ENCODE measurements around the gene MEGF11. TPM values are rescaled to one million over a fixed set of nuclear protein-coding genes. Genes with fewer than 3 reads are reported as not detected.

MEGF11 gene
- total RNA-seq, 4 donors from 2014 or later = 2.4 to 8.5 (median 4.3) TPM

GRCh38 chr15:65851981-65852380 is 401.6 kb downstream of the MEGF11 start:
- H3K36me3 ChIP-seq = no peaks in the 10 kb centered on the region
- 95% methylated on average over 5 of the region's 5 CpGs for WGBS

GRCh38 chr15:65847989-65848388 is 405.6 kb downstream of the MEGF11 start:
- no peaks in the 10 kb centered on the region for H3K36me3 ChIP-seq
- TF ChIP-seq CTCF (IDR thresholded peaks at IDR 0.05) (no peak), POLR2A (IDR thresholded peaks at IDR 0.05) (no peak), POLR2AphosphoS5 (IDR thresholded peaks at IDR 0.05) (no peak), EP300 (IDR thresholded peaks at IDR 0.05) (no peak)
- no peaks in the 10 kb centered on the region for H3K4me1 ChIP-seq
- no peak overlapping the region for H3K4me3 ChIP-seq
- DNase-seq (ENCODE audit: low spot score in 2 of 2) = no peak
- no peaks in the 10 kb centered on the region for H3K27me3 ChIP-seq
- H3K9me3 ChIP-seq = no peaks in the 10 kb centered on the region
- no peak overlapping the region for H3K27ac ChIP-seq

More at GRCh38 chr15:65851981-65852380, 401.6 kb downstream of the MEGF11 start:
- no peak overlapping the region for H3K27ac ChIP-seq
- no peak for DNase-seq (ENCODE audit: low spot score in 2 of 2)
- no peaks in the 10 kb centered on the region for H3K9me3 ChIP-seq
- no peak for TF ChIP-seq POLR2AphosphoS5 (IDR thresholded peaks at IDR 0.05)
- no peak for TF ChIP-seq CTCF (IDR thresholded peaks at IDR 0.05)
- TF ChIP-seq EP300 (IDR thresholded peaks at IDR 0.05) = no peak
- no peak for TF ChIP-seq POLR2A (IDR thresholded peaks at IDR 0.05)
- no peaks in the 10 kb centered on the region for H3K27me3 ChIP-seq
- H3K4me1 ChIP-seq = no peaks in the 10 kb centered on the region
- no peak overlapping the region for H3K4me3 ChIP-seq

GRCh38 chr15:65845826-65846519 is 407.6 kb downstream of the MEGF11 start:
- WGBS = 46% methylated on average over 9 of the region's 9 CpGs

More at GRCh38 chr15:65845826-65846519, 407.6 kb downstream of the MEGF11 start:
- TF ChIP-seq CTCF (IDR thresholded peaks at IDR 0.05) (no peak), EP300 (IDR thresholded peaks at IDR 0.05) (no peak), POLR2A (IDR thresholded peaks at IDR 0.05) (no peak), POLR2AphosphoS5 (IDR thresholded peaks at IDR 0.05) (no peak)
- no peak overlapping the region for H3K27ac ChIP-seq
- H3K4me1 ChIP-seq = peaks cover 2% of the 10 kb centered on the region
- H3K4me3 ChIP-seq = no peak overlapping the region
- no peaks in the 10 kb centered on the region for H3K27me3 ChIP-seq
- DNase-seq (ENCODE audit: low spot score in 2 of 2) = no peak
- no peaks in the 10 kb centered on the region for H3K36me3 ChIP-seq
- no peaks in the 10 kb centered on the region for H3K9me3 ChIP-seq

Other genes starting within 250 kb of the MEGF11 start
- 10 to 100 TPM; 15.8 to 26.1 (median 21.2) TPM for gene DIS3L, start 39.8 kb upstream of the MEGF11 start, total RNA-seq
- gene TIPIN, start 102.9 kb upstream of the MEGF11 start, total RNA-seq = 1 to 10 TPM; 4.8 to 8.2 (median 7.0) TPM
- gene MAP2K1, start 133.2 kb upstream of the MEGF11 start, total RNA-seq = 10 to 100 TPM; 23.6 to 31.0 (median 27.9) TPM
- 10 to 100 TPM in 3 of 4 donors, 1 to 10 TPM in 1; 9.9 to 26.8 (median 17.3) TPM for gene SNAPC5, start 244.0 kb upstream of the MEGF11 start, total RNA-seq